Neural cell (in vitro differentiated cells): ENCODE data around the gene PPM1L.

Experiments used
- CTCF ChIP-seq: fragments of 450-650 bp; IDR thresholded peaks from 2 replicates; pipeline ENCODE4 v1.5.1; 2014; ENCODE audit warnings: antibody characterized with exemption, mild to moderate bottlenecking, moderate library complexity; ENCODE audit not compliant: poor library complexity, severe bottlenecking
- EP300 ChIP-seq: fragments of 450-650 bp; conservative IDR thresholded peaks from 2 replicates; pipeline ENCODE4 v1.6.1; 2014; ENCODE audit warnings: antibody characterized with exemption, mild to moderate bottlenecking, moderate library complexity; ENCODE audit not compliant: poor library complexity, severe bottlenecking
- EZH2 ChIP-seq: fragments of 200-600, 300-800 bp; shearing (Covaris generic), sonication (generic); IDR thresholded peaks from 2 replicates; pipeline ENCODE4 v1.6.1; 2014; ENCODE audit warnings: antibody characterized with exemption, low read length, borderline replicate concordance, mild to moderate bottlenecking; ENCODE audit not compliant: insufficient read depth, poor library complexity, severe bottlenecking
- MXI1 ChIP-seq: fragments of 450-650 bp; conservative IDR thresholded peaks from 2 replicates; pipeline ENCODE4 v1.6.1; 2014; ENCODE audit warnings: antibody characterized with exemption, mild to moderate bottlenecking; ENCODE audit not compliant: poor library complexity, severe bottlenecking
- POLR2AphosphoS5 ChIP-seq: IDR thresholded peaks from 2 replicates; pipeline ENCODE4 v1.6.1; 2012
- RAD21 ChIP-seq: fragments of 450-650 bp; conservative IDR thresholded peaks from 2 replicates; pipeline ENCODE4 v1.6.1; 2014; ENCODE audit warnings: antibody characterized with exemption, mild to moderate bottlenecking, moderate library complexity
- REST ChIP-seq: IDR thresholded peaks from 2 replicates; pipeline ENCODE4 v1.6.1; 2012; ENCODE audit warnings: borderline replicate concordance
- SMC3 ChIP-seq: fragments of 450-650 bp; conservative IDR thresholded peaks from 2 replicates; pipeline ENCODE4 v1.6.1; 2014; ENCODE audit warnings: antibody characterized with exemption, mild to moderate bottlenecking, moderate library complexity; ENCODE audit not compliant: poor library complexity
- TAF1 ChIP-seq: IDR thresholded peaks from 2 replicates; pipeline ENCODE4 v1.6.1; 2012; ENCODE audit warnings: low read depth

GRCh38 chr3:160999274-160999673 is 243.2 kb downstream of the PPM1L start:
- TF ChIP-seq CTCF (no peak), POLR2AphosphoS5 (no peak), SMC3 (no peak), EP300 (no peak), EZH2 (no peak), MXI1 (no peak), TAF1 (no peak), REST (no peak), RAD21 (no peak)
